HepG2 (cell line): ENCODE measurements around the gene GBE1. TPM values are rescaled to one million over a fixed set of nuclear protein-coding genes. Genes with fewer than 3 reads are reported as not detected.

Experiments
- AKAP8 ChIP-seq: sonication (generic); formaldehyde crosslinking; IDR thresholded peaks from 2 replicates; pipeline ENCODE4 v1.5.1; 2020; ENCODE audit warnings: mild to moderate bottlenecking, missing genetic modification reagents
- ARID3A ChIP-seq: IDR thresholded peaks from 2 replicates; pipeline ENCODE4 v1.6.1; 2012; ENCODE audit warnings: low read depth, low read length, improper control_type of control experiment
- EZH2 ChIP-seq: conservative IDR thresholded peaks from 2 replicates; pipeline ENCODE4 v1.6.1; 2012; ENCODE audit warnings: mild to moderate bottlenecking, low read depth, low read length, moderate library complexity
- FOXP1 ChIP-seq, 2 experiments: fragments of 450-650 bp in 1 of 2; IDR thresholded peaks; 2 replicates each; pipeline ENCODE4 v1.6.1; 2017 to 2018; ENCODE audit warnings: antibody characterized with exemption in 1 of 2
- FOXP4 ChIP-seq: sonication (generic); formaldehyde crosslinking; IDR thresholded peaks from 2 replicates; pipeline ENCODE4 v1.4.0; 2020; ENCODE audit warnings: missing genetic modification reagents
- GMEB1 ChIP-seq: sonication (generic); formaldehyde crosslinking; IDR thresholded peaks from 2 replicates; pipeline ENCODE4 v1.5.1; 2020; ENCODE audit warnings: missing genetic modification reagents, mild to moderate bottlenecking, borderline replicate concordance
- HDAC1 ChIP-seq: sonication (generic); formaldehyde crosslinking; IDR thresholded peaks from 2 replicates; pipeline ENCODE4 v1.5.1; 2020; ENCODE audit warnings: mild to moderate bottlenecking, missing genetic modification reagents
- HNF4A ChIP-seq: sonication (generic); formaldehyde crosslinking; IDR thresholded peaks from 2 replicates; pipeline ENCODE4 v1.4.0; 2020; ENCODE audit warnings: missing genetic modification reagents
- KDM5B ChIP-seq: sonication (generic); formaldehyde crosslinking; IDR thresholded peaks from 2 replicates; pipeline ENCODE4 v1.4.0; 2020; ENCODE audit warnings: missing genetic modification reagents, mild to moderate bottlenecking, borderline replicate concordance
- NBN ChIP-seq: fragments of 450-650 bp; conservative IDR thresholded peaks from 2 replicates; pipeline ENCODE4 v1.6.1; 2017
- NR1H2 ChIP-seq: sonication (generic); formaldehyde crosslinking; IDR thresholded peaks from 2 replicates; pipeline ENCODE4 v1.8.1; 2022; ENCODE audit warnings: low read depth, missing genetic modification reagents, borderline replicate concordance
- NR2F2 ChIP-seq: IDR thresholded peaks from 2 replicates; pipeline ENCODE4 v1.6.1; 2012; ENCODE audit warnings: low read depth, inconsistent platforms, borderline replicate concordance
- NRL ChIP-seq: sonication (generic); formaldehyde crosslinking; IDR thresholded peaks from 2 replicates; pipeline ENCODE4 v1.5.0; 2020; ENCODE audit warnings: missing genetic modification reagents, mild to moderate bottlenecking, moderate library complexity, borderline replicate concordance
- SOX5 ChIP-seq: IDR thresholded peaks from 2 replicates; pipeline ENCODE4 v1.6.1; 2016; ENCODE audit warnings: borderline replicate concordance
- STAG1 ChIP-seq: sonication (generic); formaldehyde crosslinking; IDR thresholded peaks from 2 replicates; pipeline ENCODE4 v1.4.0; 2020; ENCODE audit warnings: missing genetic modification reagents
- TCF7 ChIP-seq: sonication (generic); IDR thresholded peaks from 2 replicates; pipeline ENCODE4 v1.6.1; 2016; ENCODE audit warnings: antibody characterized with exemption, low read depth
- ZBTB49 ChIP-seq: sonication (generic); formaldehyde crosslinking; IDR thresholded peaks from 2 replicates; pipeline ENCODE4 v1.4.0; 2020; ENCODE audit warnings: missing genetic modification reagents, borderline replicate concordance
- ZNF264 ChIP-seq: sonication (generic); formaldehyde crosslinking; IDR thresholded peaks from 2 replicates; pipeline ENCODE4 v1.4.0; 2020; ENCODE audit warnings: missing genetic modification reagents
- ZNF580 ChIP-seq: IDR thresholded peaks from 2 replicates; pipeline ENCODE4 v1.6.1; 2016; ENCODE audit warnings: low read depth, borderline replicate concordance
- ZSCAN22 ChIP-seq: sonication (generic); formaldehyde crosslinking; IDR thresholded peaks from 2 replicates; pipeline ENCODE4 v1.4.0; 2020; ENCODE audit warnings: mild to moderate bottlenecking, missing genetic modification reagents
- polyA plus RNA-seq, 8 experiments: library from polyadenylated mRNA; depleted of rRNA in 3 of 8; stranded (reverse) in 7 of 8; unstranded in 1 of 8; fragments of >200 nt; fragmentation: Illumina TruSeq in 4 of 8; extraction: Trizol in 4 of 8; gene quantifications; 2 replicates each; pipeline versions ENCODE4 v1.2.1 to v1.2.3, GENCODE V29; 2011 to 2016; ENCODE audit warnings: low read depth in 4 of 8, missing spikeins in 1 of 8, mixed read lengths in 1 of 8; ENCODE audit not compliant: insufficient read depth in 1 of 8
- total RNA-seq, 5 experiments: library from RNA; depleted of rRNA; stranded (reverse); fragments of >200 nt; fragmentation: Illumina TruSeq; extraction: Trizol; gene quantifications; 2 replicates each; pipeline ENCODE4 v1.2.3, GENCODE V29; 2016; ENCODE audit warnings: low read depth in 1 of 5

The GBE1 gene
- total and polyA plus RNA-seq, 2 of the 13 experiments (the other 11 are each of a cell fraction or from before 2014, with no cell fraction given): 22.9 to 36.1 TPM

- TF ChIP-seq FOXP4 (CRISPR knock-in tag) (peak; percentile 84), EZH2 (no peak), ZBTB49 (CRISPR knock-in tag) (no peak), ARID3A (peak; percentile 71; the same call in 1 of the 2 replicates), ZSCAN22 (no peak), ZNF580 (CRISPR knock-in tag) (no peak), NR2F2 (no peak), FOXP1 (IDR thresholded peaks at IDR 0.05) (0 out of 2 replicates have a peak, but pooled peaks have one; percentile 56), FOXP1 (CRISPR knock-in tag; IDR thresholded peaks at IDR 0.05) (peak; percentile 91), NBN (no peak), HDAC1 (CRISPR knock-in tag) (peak; percentile 35; the same call in 1 of the 2 replicates), STAG1 (CRISPR knock-in tag) (no peak), KDM5B (CRISPR knock-in tag) (no peak), HNF4A (CRISPR knock-in tag) (0 out of 2 replicates have a peak, but pooled peaks have one; percentile 13), GMEB1 (CRISPR knock-in tag) (no peak), ZNF264 (CRISPR knock-in tag) (no peak), AKAP8 (no peak), NR1H2 (CRISPR knock-in tag) (no peak), SOX5 (peak; percentile 59; the same call in 1 of the 2 replicates), NRL (no peak), TCF7 (0 out of 2 replicates have a peak, but pooled peaks have one; percentile 49)
Observed at GRCh38 chr3:81723732-81724313, 37.6 kb downstream of the GBE1 start (continued).
